Dedifferentiated amniotic fluid mesenchymal stem cell (primary cell): ENCODE results near the gene SLC24A3.

Source experiments
- DNase-seq: peaks from one replicate; pipeline ENCODE4 v3.0.0-alpha.2; 2016; ENCODE audit errors: extremely low spot score

The SLC24A3 gene

GRCh38 chr20:19546648-19547047 lies 334.2 kb downstream of the SLC24A3 start:
- no peak for DNase-seq

DNA sequence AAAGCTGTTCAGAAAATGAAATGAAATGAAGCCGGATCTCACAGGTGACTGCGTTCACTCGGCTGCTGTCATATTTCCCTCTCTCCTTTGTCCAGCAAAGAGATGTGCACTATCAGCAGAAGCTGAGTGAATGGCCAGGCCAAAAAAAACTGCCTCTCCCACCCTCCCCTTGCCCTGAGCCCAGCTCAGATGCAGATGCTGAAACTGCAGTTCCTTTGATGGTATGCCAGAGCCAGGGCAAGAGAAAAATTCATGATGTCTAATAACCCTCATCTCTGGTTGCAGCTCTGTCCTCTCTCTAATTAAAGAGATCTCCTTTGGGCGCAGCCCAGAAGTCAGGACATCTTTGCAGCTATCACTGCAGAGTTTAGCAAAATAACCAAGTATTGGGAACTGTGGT lies 335.1 kb downstream of the SLC24A3 start:
- no peak for DNase-seq

DNA sequence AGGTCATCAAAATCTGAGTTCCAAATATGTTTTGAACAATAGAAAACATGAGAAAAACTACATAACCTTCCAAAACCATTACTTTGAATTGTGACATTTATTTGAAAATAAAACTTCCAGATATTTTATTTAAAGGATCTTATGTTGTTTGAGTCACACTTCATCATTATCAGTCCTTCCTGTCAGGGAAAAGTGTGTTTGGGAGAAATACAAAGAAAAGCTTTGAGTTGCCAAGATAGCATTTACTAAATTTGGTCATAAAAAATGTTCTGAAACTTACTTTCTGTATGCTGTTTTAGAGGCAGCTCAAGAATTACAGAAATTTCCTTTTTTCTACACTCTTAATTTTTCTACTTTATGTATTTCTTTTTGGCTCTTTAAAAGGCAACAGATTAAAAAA lies 337.5 kb downstream of the SLC24A3 start:
- DNase-seq = no peak

DNA sequence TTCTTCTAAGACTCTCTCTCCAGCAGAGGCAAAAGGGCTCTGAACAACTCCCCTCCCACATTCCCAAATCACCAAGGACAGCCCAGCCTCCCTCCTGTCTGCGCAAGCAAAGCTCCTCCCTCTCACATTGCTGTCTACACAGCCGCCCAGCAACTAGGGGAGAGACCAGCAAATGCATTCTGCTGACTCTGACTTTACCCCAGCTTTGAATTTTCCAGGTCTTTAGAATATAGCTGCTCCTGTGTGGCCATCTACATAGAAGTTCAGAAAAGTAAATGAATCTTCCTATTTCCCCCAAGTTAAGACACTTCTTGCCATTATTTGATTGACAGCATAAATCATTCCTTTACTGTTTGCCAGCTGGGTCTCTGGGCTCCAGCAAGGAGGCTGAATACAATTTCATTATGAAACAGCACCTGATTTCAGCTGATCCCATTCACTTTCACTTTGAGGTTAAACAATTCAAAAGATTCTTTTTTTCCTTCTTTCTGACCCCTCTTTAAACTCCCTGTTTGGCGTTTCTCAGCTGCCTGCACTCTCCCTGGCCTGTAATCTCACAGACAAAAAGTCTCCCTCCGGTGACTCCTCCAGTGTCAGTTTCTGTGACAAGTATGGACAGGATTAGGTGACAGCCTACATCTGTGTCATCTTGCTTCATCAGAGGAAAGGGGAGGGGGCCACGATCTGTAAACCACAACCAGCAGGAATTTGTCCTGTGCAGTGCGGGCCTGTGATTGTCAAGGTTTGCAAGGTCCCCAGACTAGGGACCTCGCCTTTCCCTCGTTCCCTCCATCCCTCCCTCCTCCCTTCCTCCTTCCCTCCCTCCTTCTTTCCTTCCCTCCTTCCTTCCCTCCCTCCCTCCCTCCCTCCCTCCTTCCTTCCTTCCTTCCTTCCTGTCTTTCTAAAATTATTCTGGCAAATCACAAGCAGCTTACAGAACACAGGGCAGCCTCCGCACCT lies 340.1 kb downstream of the SLC24A3 start:
- DNase-seq = no peak

DNA sequence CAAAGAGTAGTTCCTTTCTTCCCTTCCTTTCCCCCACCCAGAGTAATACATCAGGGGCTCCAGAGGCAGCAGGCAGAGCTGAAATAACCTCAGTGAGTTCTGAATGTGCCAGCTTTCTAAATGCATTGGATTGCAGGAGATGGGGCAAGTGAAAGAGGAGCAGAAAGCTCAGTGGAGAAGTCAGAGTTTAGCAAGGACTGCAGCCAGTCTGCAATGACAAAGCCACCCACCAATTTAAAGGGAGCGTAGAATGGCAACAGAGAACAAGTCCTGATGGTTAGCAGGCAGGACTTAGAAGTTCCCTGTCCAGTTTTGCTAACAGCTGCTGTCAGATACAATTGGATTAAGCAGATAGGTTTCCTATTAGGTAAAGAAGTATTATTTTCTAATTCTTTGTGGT lies 342.2 kb downstream of the SLC24A3 start:
- no peak for DNase-seq

- no peak for DNase-seq
These were observed 343.3 kb downstream of the SLC24A3 start for GRCh38 chr20:19555726-19556125.

- no peak for DNase-seq
These were observed 344.8 kb downstream of the SLC24A3 start for GRCh38 chr20:19557291-19557690.

GRCh38 chr20:19560881-19561480 lies 348.5 kb downstream of the SLC24A3 start:
- DNase-seq = no peak

GRCh38 chr20:19562426-19562825 lies 350.0 kb downstream of the SLC24A3 start:
- no peak for DNase-seq

DNA sequence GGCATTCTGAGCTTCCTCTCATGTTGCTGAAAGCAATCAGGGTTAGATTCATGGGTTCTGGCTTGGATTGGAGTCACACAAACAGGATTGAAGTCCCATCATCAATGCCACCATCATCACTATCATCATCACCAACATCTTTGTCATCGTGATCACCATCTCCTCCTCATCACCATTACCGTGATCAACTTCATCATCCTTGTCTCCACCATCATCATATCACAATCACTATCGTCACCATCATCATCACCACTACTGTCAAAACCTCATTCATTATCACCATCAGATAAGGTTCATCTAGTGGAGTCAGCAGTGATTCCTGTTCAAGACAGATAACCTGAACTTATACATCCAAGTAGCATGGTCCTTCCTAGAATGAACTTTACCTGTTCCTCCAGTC lies 351.8 kb downstream of the SLC24A3 start:
- no peak for DNase-seq

DNA sequence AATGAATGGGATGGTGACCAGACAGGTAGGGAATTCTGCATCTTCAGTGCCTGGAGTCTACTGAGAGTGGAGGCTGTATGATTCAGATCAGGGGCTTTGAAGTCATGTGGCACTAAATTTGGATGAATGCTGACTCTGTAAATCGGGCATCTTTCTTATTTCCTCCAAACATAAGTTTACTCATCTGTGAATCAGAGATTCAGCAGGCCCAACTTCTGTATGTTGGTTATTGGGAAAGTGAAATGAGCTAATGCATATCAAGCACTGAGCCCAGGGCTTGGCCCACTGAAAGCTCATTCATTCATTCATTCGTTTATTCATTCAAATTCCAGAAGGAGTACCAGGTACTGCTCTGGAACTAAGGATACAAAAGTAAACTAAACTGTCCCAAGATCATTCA lies 353.3 kb downstream of the SLC24A3 start:
- DNase-seq = no peak

- DNase-seq = no peak
These were observed 353.9 kb downstream of the SLC24A3 start for GRCh38 chr20:19566226-19566945.

- DNase-seq = no peak
These were observed 355.7 kb downstream of the SLC24A3 start for GRCh38 chr20:19568128-19568527.

DNA sequence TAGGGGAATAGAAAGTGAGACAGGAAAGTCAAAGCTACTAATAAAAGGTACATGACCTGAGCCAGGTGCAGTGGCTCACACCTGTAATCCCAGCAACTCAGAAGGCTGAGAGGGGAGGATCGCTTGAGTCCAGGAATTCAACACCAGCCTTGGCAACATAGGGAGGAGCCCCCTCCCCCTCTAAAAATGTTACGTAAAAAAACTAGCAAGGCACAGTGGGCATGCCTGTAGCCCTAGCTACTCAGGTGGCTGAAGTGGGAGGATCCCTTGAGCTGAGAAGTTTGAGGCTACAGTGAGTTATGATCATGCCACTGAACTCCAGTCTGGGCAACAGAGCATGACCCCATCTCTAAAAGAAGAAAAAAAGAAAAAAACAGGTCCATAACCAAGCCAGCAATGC lies 359.6 kb downstream of the SLC24A3 start:
- DNase-seq = no peak

- no peak for DNase-seq
These were observed 365.2 kb downstream of the SLC24A3 start for GRCh38 chr20:19577692-19578091.

DNA sequence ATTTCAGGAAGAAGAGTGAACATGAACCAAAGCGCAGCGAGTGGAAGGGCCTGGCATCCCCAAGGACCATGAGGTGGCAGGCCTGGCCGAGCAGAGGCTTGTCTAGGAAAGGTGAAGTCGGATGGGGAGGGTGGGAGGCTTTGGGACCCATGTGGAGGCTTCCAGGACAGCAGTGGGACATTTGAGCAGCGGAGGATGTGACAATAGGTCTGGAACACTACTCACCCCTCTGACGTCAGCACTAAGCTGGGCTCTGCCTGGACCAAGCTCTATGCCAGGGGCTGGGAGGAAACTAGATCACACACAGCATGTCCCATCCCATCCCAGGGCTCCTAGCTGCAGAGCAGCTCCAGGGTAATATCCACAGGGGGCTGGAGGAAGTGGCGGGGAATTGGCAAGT lies 370.3 kb downstream of the SLC24A3 start:
- DNase-seq = no peak

- DNase-seq = no peak
These were observed 371.2 kb downstream of the SLC24A3 start for GRCh38 chr20:19583532-19584175.

DNA sequence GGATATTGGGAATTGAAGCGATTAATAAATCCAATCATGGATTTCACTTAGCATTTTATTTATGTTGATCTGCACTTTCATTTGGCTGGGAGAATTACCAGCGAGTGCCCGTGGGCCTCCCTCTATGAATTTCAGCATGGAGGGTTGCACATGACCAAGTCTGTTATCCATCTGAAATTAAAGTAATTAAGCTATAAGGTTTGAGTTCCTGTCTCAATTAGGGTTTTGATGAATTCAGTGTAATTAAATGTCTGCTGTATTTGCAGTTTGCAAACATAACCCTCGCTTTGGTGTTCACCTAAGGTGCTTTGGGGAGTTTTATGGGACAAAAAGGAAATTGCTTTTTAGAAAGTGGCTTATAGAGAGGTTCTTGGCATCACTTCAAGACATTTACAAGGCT lies 375.8 kb downstream of the SLC24A3 start:
- no peak for DNase-seq

GRCh38 chr20:19588732-19589131 lies 376.3 kb downstream of the SLC24A3 start:
- no peak for DNase-seq

DNA sequence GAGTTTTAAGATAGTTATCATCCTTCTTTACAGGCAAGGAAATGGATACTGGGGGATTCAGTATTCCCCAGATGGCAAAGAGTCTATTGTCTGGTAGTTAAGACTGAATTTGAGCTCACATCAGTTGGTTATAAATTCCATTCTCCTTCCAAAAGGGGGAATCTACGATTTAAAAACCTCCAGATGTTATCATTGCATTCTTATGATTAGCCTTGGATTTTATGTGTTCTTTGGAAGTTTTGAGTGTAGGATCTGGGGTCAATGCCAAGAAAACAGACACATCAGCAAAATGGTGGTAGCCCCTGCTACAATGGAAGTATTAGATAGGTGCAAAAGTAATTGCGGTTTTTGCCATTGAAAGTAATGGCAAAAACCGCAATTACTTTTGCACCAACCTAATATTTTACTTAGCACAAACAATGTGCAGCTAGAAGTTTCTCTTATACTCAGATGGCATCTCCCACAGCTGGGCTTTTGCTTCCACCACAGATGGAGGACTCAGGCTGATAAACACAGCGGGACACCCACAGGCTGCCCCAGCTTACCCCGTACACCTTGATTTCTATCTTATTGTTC lies 377.4 kb downstream of the SLC24A3 start:
- no peak for DNase-seq

- DNase-seq = no peak
These were observed 377.9 kb downstream of the SLC24A3 start for GRCh38 chr20:19590382-19590781.

- no peak for DNase-seq
These were observed 381.3 kb downstream of the SLC24A3 start for GRCh38 chr20:19593762-19594161.
